A673 (cell line): ENCODE data around the gene BEND3. TPM values are rescaled to one million over a fixed set of nuclear protein-coding genes. Genes with fewer than 3 reads are reported as not detected.
A peak's percentile ranks its signal among the peaks of the same experiment; 100 is the strongest.

Experiments
- BruUV-seq: library from RNA; stranded (reverse); fragments of 400-500 nt; replicated peaks from 2 replicates; lab custom pipeline; 2021; lab: Mats Ljungman, UMichigan
- CTCF ChIA-PET: fragments of 300-600 bp; sonication (Branson Sonifier 250); formaldehyde crosslinking; loops from one replicate; lab custom pipeline; 2022; ENCODE audit warnings: antibody characterized with exemption; lab: Charles Lee
- POLR2A ChIA-PET: fragments of 300-600 bp; sonication (Branson Sonifier 250); formaldehyde crosslinking; loops from one replicate; lab custom pipeline; 2022; ENCODE audit warnings: antibody characterized with exemption; ENCODE audit not compliant: low non-redundant PET; lab: Charles Lee
- DNase-seq: peaks from one replicate; pipeline ENCODE4 v3.0.0-alpha.2; 2015; ENCODE audit warnings: low spot score
- H3K27ac ChIP-seq: fragments of 200-600 bp; sonication (generic); 2 replicates; pipeline ENCODE4 v1.5.1; 2016; ENCODE audit warnings: mixed run types, low read depth, mild to moderate bottlenecking, mixed read lengths, antibody characterized with exemption, low read length; ENCODE audit not compliant: poor library complexity, severe bottlenecking
- H3K27me3 ChIP-seq: fragments of 200-600 bp; sonication (generic); replicated peaks from 2 replicates; pipeline ENCODE4 v1.6.1; 2017; ENCODE audit warnings: mixed run types, low read depth, mild to moderate bottlenecking, mixed read lengths, antibody characterized with exemption, low read length; ENCODE audit not compliant: insufficient read depth, poor library complexity
- H3K36me3 ChIP-seq: fragments of 200-600 bp; sonication (generic); 2 replicates; pipeline ENCODE4 v1.6.1; 2016; ENCODE audit warnings: mixed run types, mild to moderate bottlenecking, mixed read lengths, antibody characterized with exemption, low read length; ENCODE audit not compliant: insufficient read depth, poor library complexity, severe bottlenecking
- H3K4me1 ChIP-seq: fragments of 200-600 bp; sonication (generic); 2 replicates; pipeline ENCODE4 v1.6.1; 2017; ENCODE audit warnings: mixed run types, mild to moderate bottlenecking, mixed read lengths, antibody characterized with exemption, low read length; ENCODE audit not compliant: insufficient read depth, poor library complexity, severe bottlenecking
- H3K4me3 ChIP-seq: fragments of 200-600 bp; sonication (generic); 2 replicates; pipeline ENCODE4 v1.5.1; 2016; ENCODE audit warnings: low read depth, mixed run types, mild to moderate bottlenecking, mixed read lengths, low read length; ENCODE audit not compliant: poor library complexity, severe bottlenecking
- H3K9me3 ChIP-seq: fragments of 200-600 bp; sonication (generic); 2 replicates; pipeline ENCODE4 v1.6.1; 2016; ENCODE audit warnings: mixed run types, low read depth, mild to moderate bottlenecking, mixed read lengths, antibody characterized with exemption, low read length; ENCODE audit not compliant: poor library complexity, severe bottlenecking
- CTCF ChIP-seq: fragments of 300-800, 200-600 bp; sonication (generic); conservative IDR thresholded peaks from 2 replicates; pipeline ENCODE4 v1.5.1; 2017; ENCODE audit warnings: low read depth, mild to moderate bottlenecking, antibody characterized with exemption, low read length, moderate library complexity, mixed read lengths
- EZH2 ChIP-seq: fragments of 200-600 bp; sonication (generic); IDR thresholded peaks from 2 replicates; pipeline ENCODE4 v1.6.1; 2017; ENCODE audit warnings: borderline replicate concordance, low read depth, mild to moderate bottlenecking, mixed read lengths, antibody characterized with exemption, low read length; ENCODE audit not compliant: poor library complexity, severe bottlenecking
- intact Hi-C: fragments of 100-400 bp; cut with micrococcal nuclease; formaldehyde crosslinking; loops from one replicate; pipeline ENCODE4 v1.10.0; 2022; ENCODE audit not compliant: unreplicated experiment
- total RNA-seq: library from RNA; stranded (reverse); gene quantifications from 2 replicates; pipeline ENCODE4 v1.2.3, GENCODE V29; 2021

BEND3 gene
- total RNA-seq, 1 experiment from 2014 or later = 10.9 TPM

GRCh38 chr6:107116328-107116892 lies 1.1 kb upstream of the BEND3 start:
- no TSS peak for BruUV-seq
- peak; percentile 72 for DNase-seq
- POLR2A ChIA-PET = interaction anchor here (0.6 kb wide), 1 partner anchor 9 kb away, joined by 4 read pairs; no protein-coding TSS in a partner anchor

GRCh38 chr6:107115695-107116327 lies 496 bp upstream of the BEND3 start:
- H3K27ac ChIP-seq = peak overlapping the region; percentile 82
- peaks cover 16% of the 10 kb centered on the region for H3K4me1 ChIP-seq
- DNase-seq = peak; percentile 76
- CTCF ChIA-PET = interaction anchor here (0.5 kb wide), 2 partner anchors 26 to 601 kb away, joined by 3 to 4 read pairs; no protein-coding TSS in a partner anchor
- H3K4me3 ChIP-seq = peak overlapping the region; percentile 72
- no peaks in the 10 kb centered on the region for H3K36me3 ChIP-seq
- TF ChIP-seq EZH2 (no peak), CTCF (no peak)
- no peaks in the 10 kb centered on the region for H3K9me3 ChIP-seq
- POLR2A ChIA-PET = interaction anchor here (0.6 kb wide), 1 partner anchor 9 kb away, joined by 4 read pairs; no protein-coding TSS in a partner anchor
- intact Hi-C loops = no loop called here
- BruUV-seq = no TSS peak
- H3K27me3 ChIP-seq = no peaks in the 10 kb centered on the region

More at GRCh38 chr6:107116328-107116892, 1.1 kb upstream of the BEND3 start:
- H3K27me3 ChIP-seq = no peaks in the 10 kb centered on the region
- CTCF ChIA-PET = interaction anchor here (0.5 kb wide), 2 partner anchors 25 to 602 kb away, joined by 3 to 4 read pairs; no protein-coding TSS in a partner anchor
- H3K4me3 ChIP-seq = peak overlapping the region; percentile 72
- no peaks in the 10 kb centered on the region for H3K36me3 ChIP-seq
- no peaks in the 10 kb centered on the region for H3K9me3 ChIP-seq
- TF ChIP-seq CTCF = peak; percentile 35; the same call in 1 of the 2 replicates
- TF ChIP-seq EZH2 = no peak
- H3K27ac ChIP-seq = no peak overlapping the region
- peaks cover 16% of the 10 kb centered on the region for H3K4me1 ChIP-seq
- intact Hi-C loops = no loop called here

GRCh38 chr6:107114213-107114925 lies 946 bp downstream of the BEND3 start:
- no peaks in the 10 kb centered on the region for H3K9me3 ChIP-seq
- peak overlapping the region; percentile 77 for H3K27ac ChIP-seq
- intact Hi-C loops = loop anchor here (5.0 kb wide), 2 partner anchors 87 to 777 kb away; partner anchors contain the start of gene MTRES1
- TF ChIP-seq CTCF = peak; percentile 56
- no peak for TF ChIP-seq EZH2
- BruUV-seq = no TSS peak
- ChIA-PET CTCF (interaction anchor here (0.6 to 0.7 kb wide), 3 partner anchors 99 to 416 kb away, joined by 3 to 5 read pairs (median 3); no protein-coding TSS in a partner anchor), POLR2A (interaction anchor here (0.9 kb wide), 1 partner anchor 15 kb away, joined by 4 read pairs; no protein-coding TSS in a partner anchor)
- peak; percentile 90 for DNase-seq
- H3K27me3 ChIP-seq = no peaks in the 10 kb centered on the region
- H3K4me1 ChIP-seq = peaks cover 16% of the 10 kb centered on the region
- H3K36me3 ChIP-seq = no peaks in the 10 kb centered on the region
- H3K4me3 ChIP-seq = peak overlapping the region; percentile 72
